GM21526 (cell line): ENCODE results near the gene TWNK.

Source experiments
- ATAC-seq: cut with Tn5 transposase; IDR thresholded peaks from one replicate; pipeline ENCODE4 v1.9.1; 2021; ENCODE audit warnings: moderate library complexity; ENCODE audit not compliant: unreplicated experiment, low FRiP score

Gene TWNK

DNA sequence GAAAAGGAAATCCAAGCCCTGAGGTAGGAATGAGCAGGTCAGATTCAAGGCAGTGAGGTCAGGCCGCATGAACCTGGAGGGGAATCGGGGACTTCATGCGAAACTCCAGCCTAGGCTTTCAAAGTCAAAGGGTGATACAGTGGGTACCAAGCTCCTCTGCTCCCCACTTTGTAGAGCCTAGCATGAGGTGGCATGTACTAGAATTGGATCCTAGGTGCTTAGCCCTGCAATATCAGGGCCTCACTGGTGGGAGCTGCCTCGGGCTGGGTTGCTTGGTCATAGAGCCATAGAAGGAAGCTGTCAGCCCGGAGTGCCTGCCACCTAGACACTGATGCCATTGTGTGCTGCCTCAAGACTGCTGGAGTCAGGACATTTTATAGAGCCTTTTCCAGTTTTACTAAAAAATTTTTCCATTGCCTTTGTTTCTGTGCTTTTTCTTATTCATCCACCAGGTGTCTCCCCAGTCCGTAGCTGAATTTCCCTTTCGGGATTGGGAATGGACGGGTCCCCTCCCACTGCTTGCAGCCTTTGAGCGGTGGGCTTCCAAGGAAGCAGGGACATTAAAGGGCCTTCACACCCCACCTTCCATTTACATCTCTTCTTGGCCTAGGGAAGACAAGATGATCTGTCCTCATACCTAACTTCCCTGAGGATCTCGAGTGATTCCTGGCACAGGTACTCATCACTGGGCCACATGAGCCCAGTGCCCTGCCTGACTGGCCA lies 6.8 kb downstream of the TWNK start:
- no peak for ATAC-seq

DNA sequence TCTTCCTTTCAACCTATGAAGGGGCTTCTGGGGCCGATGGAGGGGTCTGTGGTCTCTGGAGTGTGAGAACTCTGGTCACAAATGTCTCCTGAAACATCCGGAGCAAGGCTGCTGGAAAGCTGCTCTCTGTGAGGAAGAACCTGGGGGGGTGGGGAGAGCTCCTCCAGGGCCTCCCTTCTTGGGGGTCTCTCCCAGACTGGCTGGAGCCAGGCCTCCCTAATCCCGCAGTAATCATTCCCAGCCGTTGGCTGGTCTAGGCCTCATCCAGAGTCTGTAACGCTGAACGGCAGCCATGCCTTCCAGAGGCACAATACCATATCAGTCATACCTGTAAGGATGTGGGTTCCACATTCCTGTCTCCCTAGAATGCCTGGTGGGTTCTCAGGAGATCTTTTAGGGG lies 7.8 kb downstream of the TWNK start:
- ATAC-seq, result no peak

DNA sequence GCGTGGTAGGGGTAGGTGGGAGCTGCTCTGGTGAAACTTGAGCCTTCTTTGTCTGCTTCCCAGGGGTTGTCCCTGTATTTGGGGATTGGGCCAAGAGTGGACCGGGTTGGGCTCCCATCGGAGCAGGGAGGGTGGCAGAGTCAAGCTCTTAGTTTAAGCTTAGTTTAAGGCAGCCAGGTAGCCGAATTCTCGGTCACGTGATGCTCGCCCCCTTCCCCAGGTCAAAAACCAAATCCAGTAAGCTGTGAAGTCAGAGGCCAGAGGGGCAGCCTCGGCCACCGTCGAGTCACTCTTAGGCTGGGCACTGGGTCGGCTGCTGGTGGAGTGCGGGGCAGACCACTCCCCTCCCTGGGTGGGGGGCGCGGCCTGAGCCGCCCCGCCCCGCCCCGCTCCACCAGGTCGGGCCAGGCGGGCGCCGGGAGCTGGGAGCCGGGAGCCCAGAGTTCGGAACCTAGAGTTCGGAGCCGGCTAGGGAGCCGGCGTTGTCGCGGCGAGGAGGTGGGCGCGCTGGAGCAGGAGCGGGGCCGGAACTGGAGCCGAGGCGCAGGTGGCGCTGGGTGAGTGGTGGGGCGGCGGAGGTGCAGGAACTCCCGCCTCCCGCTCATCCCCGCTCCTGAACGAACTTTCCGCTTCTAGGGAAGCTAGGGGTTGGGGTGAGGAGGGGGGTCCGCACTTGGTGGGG lies 9.5 kb downstream of the TWNK start:
- ATAC-seq, result no peak

DNA sequence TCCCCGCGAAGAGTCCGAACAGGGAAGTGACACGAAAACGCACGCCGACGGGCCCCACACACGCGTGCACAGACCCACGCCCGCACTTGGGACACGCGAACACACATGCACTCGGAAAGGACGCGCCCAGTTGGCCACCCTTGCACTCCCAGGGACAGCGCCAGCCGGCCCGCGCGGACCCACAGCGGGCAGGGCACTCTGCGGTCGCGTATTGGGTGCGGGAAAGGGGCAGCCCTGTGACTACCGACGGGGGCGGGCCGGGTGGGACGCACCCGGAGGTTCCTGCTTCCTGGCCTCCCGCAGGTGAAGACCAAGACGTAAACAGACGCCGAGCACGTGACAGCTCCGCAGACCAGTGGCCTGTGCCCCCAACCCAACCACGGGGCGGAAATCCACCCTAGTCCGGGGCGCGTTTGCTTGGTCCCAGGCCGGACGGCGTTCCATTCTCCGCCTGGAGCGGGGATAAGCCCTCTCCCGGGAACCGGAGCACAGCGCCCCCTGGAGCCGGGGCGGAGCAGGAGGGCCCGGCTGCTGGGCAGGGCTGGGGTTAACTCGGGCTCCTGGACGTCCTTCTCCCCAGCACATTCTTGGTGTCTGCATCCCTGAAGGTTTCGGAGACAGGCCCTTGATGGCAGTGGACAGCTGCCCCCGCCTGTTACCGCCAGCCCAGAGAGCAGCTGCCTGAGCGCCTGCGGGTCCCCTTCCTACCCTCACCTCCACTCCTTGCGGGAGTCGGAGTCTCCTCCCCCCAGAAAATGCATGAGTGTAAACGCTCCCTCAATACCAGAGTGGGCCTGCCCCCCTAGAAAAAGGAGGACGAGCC lies 10.2 kb downstream of the TWNK start:
- ATAC-seq, result peak; percentile 44

DNA sequence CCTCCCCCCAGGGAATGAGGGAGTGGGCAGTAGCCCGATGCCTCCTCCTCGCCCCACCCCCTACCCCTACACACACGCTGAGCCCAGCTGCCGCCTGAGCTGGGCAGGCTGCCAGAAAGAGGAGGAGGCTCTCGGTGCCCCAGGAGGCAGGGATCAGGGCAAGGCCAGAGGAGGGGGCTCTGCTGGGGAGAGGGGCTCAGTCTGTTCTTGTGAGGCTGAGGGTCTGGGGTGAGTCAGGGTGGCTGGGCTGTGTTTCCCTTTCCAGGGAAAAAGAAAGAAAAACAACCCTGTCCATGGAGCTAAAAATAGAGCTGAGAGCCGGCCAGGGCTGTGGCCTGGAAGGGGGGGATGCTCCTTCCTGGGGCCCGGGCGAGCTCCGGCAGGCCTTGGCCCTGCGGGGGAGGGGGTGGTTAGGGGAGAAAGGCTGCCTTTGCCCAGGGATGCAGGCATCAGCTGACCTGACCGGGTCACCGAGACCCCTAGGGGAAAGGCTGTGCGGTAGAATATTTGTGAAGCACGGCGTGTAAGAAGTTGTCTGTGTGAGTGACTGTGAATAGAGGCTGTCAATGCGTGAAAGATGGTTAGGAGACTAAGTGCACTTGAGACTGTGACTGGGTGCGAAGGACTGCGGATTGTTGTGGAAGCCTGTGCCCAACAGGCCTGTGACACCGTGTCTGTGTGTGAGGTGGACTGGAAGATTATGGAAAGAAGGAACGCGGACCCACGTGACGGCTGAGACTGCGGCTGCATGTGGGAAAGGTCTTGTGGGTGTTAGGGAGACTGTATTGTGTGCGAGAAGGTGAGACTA lies 11.0 kb downstream of the TWNK start:
- no peak for ATAC-seq

DNA sequence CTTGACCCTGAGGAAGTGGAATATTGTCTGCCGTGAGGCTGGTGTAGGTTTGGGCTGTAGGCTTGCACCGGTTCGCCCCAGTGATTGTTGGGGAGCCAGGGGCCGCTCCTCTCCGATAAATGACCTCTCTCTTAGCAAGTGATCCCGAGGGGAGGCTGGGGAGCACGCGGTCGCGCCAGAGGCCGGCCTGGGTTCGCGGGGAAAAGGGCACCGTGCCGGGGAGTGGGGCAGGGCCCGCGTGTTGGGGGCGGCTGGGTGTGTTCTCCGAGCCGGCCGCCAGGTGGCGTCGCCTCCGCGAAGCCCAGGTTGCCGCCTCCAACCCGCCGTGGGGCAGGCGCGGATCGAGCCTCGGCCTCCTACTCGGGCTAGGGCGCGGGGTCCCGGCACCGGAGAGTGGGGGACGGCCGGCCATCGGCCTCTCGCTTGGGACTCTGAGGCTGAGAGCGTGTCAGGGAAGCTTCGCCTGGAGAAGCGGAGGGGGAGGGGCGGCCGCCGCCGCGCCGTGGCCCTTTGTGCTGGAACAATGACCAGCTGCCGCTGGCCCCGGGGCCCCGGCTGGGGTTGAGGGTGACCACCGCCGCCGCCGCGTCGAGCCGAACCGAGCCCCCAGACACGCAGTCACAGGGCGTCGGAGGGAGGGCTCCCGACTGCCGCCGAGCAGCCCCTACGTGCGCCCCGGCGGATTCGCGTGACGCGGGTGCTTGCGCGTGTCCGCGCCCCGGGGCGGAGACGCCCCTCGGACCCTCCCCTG lies 11.8 kb downstream of the TWNK start:
- ATAC-seq, result no peak

DNA sequence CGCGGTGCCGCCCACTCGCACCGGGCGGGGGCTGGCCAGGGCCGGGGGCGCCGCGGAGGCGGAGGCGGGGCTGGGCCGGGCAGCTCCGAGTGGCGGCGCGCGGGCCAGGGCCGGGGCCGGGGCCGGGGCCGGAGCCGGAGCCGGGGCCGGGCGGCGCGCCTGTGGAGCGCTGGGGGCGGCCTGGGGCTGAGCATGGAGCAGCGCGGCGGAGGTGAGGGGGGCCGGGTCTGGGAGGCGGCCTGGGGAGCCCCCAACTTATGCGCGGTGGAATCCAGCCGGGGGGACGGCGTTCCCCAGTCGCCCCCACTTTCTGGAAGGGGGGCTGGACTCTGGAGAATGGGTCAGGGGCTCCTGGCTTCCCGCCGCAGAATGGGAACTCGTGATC lies 12.4 kb downstream of the TWNK start, which contains the start of gene LZTS2:
LZTS2 (plus strand) TSS at position 67 of the 385 bp plus-strand sequence. CDS start 2,731 bp downstream, outside the sequence.
- no peak for ATAC-seq

DNA sequence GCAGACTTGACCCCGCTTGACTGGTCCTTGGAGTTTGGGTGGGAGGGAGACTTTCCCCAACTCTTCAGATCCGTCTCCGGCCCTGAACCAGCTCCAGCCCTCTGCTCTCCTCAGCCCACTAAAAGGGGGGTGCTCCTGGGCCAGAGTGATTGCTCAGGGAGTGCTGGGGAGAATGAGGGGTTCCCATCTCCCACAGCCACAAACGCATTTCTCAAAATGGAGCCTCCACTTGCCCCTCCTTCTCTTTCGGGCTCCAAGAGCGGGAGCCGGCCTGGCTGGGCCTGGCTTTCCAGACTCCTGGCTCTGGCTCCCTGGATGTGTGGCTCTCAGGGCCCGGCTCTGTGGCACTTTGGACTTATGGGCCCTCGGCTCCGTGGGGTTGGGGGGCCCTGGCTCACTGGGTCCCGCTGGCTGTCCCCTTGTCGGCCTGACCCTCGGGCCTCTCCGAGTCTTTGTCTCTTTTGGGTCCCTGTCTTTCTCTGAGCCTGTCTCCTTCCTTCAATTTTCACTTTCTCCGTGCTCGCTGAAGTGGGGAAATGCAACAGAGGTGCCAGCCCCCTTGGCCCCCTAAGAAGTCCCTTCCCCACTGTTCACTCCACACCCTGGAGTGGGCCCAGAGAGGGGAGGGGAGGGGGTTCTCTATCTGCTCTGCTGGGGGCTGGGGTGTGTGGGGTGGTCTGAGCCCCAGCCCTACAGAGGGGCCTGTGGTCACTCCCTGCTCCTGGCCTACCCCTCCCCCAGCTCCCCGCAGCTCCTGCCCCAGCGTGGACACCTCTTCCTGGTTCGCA lies 13.0 kb downstream of the TWNK start:
- no peak for ATAC-seq

DNA sequence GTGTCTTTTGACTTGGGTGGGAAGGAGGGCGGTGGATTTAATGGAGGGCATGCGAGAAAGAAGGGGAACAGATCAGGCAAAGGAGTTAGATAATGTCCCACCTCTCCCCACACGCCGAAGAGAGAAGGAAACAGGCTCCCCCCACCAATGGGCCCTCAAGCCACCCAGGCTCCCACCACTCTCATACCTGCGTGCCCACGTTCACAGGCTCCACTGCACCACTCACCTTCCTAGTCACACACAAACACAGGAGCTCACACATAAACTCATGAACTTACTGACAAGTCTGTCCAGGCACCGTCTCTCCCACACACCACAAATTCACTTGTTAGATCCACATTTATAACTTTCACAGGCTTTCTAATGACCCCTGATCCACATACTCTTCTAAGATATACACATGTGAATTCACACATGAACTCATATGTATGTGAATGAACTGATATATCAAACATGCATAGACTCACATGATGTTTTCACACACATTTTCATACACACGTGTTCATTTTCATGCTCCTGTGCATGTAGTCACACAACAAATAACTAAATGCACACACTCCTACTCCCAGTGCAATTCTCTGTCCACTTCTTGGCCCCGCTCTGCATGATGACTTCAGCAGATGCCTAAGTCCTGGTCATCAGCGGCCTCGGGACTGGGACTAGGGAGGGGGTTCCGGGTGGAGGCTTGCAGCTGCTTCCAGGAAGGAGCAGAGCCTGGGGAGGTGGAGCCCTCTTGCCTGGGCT lies 13.7 kb downstream of the TWNK start:
- no peak for ATAC-seq

DNA sequence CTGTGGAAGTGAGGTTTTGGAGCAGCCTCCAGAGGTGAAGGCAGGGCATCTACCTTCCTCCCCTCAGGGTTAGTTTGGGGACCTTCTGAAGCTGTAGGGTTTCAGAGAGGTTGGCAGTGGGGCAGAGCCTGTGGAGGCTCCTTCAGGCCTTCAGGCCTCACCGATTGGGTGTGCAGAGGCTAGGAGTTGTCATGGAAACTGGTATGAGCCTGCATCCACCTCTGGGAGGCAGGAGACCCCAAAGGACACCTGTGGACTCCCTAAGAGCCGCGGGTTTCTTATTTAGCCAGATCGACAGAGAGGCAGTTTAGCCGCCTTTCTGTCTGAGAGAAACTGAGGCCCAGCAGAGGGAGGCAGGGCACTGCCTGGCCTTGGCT lies 14.3 kb downstream of the TWNK start:
- no peak for ATAC-seq

DNA sequence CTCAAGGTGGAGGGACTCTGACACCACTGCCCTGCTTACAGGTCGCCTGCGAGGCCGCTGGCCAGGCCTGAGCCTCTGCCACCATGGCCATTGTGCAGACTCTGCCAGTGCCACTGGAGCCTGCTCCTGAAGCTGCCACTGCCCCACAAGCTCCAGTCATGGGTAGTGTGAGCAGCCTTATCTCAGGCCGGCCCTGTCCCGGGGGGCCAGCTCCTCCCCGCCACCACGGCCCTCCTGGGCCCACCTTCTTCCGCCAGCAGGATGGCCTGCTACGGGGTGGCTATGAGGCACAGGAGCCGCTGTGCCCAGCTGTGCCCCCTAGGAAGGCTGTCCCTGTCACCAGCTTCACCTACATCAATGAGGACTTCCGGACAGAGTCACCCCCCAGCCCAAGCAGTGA lies 15.1 kb downstream of the TWNK start:
- no peak for ATAC-seq

DNA sequence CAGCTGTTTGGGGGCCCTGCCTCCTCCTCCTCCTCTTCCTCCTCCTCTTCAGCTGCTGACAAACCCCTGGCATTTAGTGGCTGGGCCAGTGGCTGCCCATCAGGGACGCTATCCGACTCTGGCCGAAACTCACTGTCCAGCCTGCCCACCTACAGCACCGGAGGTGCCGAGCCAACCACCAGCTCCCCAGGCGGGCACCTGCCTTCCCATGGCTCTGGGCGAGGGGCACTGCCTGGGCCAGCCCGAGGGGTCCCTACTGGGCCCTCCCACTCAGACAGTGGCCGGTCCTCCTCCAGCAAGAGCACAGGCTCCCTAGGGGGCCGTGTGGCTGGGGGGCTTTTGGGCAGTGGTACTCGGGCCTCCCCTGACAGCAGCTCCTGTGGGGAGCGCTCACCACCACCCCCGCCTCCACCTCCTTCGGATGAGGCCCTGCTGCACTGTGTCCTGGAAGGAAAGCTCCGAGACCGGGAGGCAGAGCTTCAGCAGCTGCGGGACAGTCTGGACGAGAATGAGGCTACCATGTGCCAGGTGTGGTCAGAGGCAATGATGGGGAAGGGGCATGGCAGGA lies 16.4 kb downstream of the TWNK start:
- no peak for ATAC-seq

DNA sequence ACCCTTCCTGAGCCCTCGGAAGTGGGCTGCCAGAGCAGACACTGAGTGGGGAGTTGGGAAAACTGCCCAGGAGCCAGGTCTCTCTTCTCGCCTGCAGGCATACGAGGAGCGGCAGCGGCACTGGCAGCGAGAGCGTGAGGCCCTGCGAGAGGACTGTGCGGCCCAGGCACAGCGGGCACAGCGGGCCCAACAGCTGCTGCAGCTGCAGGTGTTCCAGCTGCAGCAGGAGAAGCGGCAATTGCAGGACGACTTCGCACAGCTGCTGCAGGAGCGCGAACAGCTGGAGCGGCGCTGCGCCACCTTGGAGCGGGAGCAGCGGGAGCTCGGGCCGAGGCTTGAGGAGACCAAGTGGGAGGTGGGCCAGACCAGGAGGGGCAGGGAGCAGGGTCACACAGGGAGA lies 18.0 kb downstream of the TWNK start:
- ATAC-seq, result no peak

DNA sequence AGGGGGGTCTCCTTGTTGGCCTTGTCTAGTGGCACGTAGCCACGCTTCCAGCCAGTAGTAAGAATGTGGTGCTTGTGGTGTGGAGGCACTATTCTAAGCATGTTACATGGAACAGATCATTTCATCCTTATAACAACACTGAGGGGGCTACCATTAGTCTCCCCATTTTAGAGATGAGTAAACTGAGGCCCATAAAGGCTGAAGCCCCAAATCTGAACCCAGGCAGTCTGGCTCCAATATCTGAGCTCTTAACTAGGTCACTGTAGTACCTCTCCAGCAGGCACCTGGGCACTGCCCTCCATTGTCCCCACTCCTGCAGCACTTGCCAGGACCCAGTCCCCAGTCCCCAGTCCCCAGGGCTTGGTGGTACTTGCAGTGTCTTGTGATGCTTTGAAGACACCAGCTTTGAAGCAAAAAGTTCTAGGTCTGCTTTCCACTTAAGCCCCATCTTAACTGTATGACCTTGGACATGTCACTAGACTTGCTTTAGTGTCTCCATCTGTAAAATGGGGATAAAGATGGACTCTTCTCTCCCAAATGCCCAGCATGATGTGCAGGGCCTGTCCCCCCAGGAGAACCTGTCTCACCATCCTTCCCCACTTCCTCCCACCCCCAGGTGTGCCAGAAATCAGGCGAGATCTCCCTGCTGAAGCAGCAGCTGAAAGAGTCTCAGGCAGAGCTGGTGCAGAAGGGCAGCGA lies 18.7 kb downstream of the TWNK start:
- no peak for ATAC-seq

DNA sequence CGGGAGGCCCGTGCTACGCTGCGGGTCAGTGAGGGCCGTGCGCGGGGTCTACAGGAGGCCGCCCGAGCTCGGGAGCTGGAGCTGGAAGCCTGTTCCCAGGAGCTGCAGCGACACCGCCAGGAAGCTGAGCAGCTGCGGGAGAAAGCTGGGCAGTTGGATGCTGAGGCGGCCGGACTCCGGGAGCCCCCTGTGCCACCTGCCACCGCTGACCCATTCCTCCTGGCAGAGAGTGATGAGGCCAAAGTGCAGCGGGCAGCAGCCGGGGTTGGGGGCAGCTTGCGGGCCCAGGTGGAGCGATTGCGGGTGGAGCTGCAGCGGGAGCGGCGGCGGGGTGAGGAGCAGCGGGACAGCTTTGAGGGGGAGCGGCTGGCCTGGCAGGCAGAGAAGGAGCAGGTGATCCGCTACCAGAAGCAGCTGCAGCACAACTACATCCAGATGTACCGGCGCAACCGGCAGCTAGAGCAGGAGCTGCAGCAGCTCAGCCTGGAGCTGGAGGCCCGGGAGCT lies 19.3 kb downstream of the TWNK start:
- ATAC-seq, result no peak

DNA sequence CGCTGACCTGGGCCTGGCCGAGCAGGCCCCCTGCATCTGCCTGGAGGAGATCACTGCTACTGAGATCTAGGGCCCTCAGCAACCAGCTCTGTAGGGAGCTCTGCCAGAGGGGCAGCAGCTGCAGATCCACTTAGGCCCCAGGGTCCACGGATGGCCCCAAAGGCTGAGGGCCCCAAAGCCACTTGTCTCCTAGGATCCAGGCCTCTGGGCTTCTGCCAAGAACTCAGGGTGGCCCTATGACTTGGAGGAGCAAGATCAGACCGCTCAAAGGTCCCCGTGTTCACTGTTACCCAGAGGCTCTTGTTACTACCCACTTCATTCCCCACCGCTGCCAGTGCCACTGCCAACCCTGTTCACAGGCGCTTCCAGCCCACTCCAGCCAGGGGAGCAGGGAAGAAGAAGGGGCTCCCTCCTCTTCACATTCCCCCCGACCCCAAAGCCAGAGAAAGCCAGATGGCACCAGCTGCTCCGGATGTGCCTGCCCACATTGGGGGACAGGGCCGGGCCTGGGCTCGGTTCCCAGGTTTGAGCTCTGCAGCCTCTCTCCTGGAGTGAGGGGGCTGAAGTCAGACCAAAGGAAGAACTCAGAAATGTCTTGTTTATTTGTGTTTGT lies 19.9 kb downstream of the TWNK start:
- no peak for ATAC-seq
